Nasal cavity respiratory epithelium epithelial cell of viscerocranial mucosa (primary cell): ENCODE measurements around the gene TMEM175. TPM values are rescaled to one million over a fixed set of nuclear protein-coding genes. Genes with fewer than 3 reads are reported as not detected.

Source experiments
- total RNA-seq: library from RNA; depleted of rRNA; stranded (reverse); fragments of >200 nt; gene quantifications from 2 replicates; pipeline ENCODE4 v1.2.3, GENCODE V29; 2014

TMEM175 gene, protein sequence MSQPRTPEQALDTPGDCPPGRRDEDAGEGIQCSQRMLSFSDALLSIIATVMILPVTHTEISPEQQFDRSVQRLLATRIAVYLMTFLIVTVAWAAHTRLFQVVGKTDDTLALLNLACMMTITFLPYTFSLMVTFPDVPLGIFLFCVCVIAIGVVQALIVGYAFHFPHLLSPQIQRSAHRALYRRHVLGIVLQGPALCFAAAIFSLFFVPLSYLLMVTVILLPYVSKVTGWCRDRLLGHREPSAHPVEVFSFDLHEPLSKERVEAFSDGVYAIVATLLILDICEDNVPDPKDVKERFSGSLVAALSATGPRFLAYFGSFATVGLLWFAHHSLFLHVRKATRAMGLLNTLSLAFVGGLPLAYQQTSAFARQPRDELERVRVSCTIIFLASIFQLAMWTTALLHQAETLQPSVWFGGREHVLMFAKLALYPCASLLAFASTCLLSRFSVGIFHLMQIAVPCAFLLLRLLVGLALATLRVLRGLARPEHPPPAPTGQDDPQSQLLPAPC
- total RNA-seq = 6.5 and 14.5 TPM in 2 replicates

DNA sequence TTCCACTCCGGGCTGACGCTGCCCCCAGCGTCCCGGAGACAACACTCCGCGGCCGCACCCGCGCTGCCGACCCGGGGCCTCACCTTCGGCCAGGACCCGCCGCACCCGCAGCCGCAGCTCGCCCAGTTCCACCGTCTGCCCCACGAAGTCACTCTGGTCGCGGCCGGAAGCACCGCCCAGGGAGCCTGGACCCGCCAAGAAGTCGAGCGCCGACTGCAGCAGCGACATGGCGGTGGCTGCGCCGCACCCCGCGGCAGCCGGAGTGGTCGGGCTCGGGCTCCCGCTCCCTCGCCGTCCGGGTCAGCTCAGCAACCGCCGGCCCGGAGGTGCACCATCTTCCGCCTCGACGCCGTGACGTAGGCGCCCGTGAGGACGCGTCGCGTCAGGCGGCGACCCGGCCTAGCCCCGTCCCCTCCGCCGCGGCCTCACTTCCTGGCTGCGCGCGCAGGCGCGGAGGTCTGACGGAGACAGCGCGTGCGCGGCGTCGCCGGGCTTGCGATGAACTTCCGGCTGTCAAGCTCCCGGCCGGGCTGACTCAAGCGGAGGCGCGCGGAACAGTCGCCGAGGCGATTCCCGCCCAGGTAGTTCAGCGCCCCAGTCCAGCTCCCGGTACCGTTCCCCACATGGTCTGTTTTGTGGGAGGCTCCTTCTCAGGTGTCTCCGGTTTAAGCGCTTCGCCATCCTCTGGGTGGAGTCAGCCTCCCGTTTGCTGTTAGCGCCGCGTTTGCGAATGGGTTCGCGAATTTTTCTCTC lies at the start of gene TMEM175, which contains the start of gene GAK:
Gene TMEM175 (plus strand): TSS at position 501 of the 753 bp plus-strand sequence. CDS start 15,280 bp downstream, outside the sequence.
Gene GAK (minus strand): TSS at position 357 of the 753 bp plus-strand sequence. CDS start 129 bp downstream, at position 228.

DNA sequence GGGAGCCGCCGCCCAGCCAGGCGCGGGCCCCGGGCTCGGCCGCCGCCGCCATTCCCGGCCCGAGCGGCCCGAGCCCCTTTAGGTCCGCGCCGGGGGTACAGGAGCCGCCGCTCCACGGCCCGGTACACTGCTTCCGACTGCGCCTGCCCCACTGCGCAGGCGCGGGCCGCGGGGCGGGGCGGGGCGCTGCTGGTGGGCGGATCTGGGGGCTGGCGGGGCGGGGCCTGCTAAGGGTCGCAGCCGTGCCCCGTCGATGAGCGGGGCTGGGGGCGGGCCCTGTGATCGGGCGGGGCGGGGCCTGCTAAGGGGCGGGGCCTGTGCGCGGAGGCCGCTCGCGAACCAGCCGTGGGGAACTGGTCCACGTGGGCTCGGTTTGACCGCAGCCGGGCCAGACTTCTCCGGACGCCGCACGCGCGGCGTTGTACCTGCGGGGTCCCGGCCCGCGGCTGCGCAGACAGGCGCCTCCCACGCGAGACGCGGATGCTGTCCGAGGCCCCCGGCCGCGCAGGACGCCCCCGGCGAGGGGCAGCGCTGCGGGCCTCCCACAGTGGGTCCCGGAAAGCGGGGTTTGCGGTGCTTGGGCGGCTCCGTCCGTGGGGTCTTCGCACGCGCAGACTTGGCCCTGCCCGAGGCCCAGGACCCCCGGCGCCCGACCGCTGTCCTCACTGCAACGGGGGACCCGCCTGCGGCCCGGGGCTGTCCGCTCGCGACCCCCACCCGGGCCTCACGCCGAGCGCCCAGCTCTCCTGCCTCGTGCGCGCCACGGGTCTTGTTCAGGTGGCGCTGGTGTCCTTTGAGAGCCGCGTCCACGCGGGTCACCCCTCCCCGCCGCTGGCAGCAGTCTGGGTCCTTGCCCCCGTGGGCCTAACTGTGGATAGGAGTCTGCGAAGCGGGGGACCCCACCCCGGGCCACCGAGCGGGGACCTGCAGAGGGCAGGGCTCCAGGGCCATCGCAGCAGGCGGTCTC lies 41.5 kb downstream of the TMEM175 start, which contains the start of gene DGKQ:
Gene DGKQ (minus strand): TSS at position 139 of the 967 bp plus-strand sequence. CDS start 87 bp downstream, at position 52.

DNA sequence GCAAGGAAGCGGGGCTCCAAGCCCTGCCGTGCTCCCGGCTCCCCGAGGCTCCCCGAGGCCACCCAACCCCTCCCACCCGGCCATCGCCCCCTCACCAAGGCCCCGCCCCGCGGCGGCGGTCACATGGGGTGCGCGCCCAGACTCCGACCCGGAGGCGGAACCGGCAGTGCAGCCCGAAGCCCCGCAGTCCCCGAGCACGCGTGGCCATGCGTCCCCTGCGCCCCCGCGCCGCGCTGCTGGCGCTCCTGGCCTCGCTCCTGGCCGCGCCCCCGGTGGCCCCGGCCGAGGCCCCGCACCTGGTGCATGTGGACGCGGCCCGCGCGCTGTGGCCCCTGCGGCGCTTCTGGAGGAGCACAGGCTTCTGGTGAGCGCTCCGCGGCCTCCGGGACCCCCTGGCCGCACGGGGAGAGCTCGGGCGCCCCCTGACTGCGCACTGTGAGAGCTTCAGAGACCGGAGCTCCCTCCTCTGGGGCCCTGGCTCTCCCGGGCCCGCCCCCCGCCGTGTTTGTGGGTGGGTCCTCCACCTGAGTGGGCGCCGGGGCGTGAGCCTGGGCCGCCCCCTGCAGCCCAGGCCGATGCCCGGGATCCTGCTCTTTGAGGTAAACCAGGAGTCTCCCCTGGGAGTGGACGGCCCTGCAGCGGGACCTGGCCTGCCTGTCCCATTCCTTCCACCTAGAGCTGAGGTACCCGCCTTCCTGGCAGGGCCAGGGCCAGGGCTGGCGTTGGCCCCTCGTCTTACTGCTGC lies 54.8 kb downstream of the TMEM175 start, which contains the start of gene IDUA:
Gene IDUA (plus strand): TSS at position 166 of the 745 bp plus-strand sequence. CDS start 41 bp downstream, at position 207.

DNA sequence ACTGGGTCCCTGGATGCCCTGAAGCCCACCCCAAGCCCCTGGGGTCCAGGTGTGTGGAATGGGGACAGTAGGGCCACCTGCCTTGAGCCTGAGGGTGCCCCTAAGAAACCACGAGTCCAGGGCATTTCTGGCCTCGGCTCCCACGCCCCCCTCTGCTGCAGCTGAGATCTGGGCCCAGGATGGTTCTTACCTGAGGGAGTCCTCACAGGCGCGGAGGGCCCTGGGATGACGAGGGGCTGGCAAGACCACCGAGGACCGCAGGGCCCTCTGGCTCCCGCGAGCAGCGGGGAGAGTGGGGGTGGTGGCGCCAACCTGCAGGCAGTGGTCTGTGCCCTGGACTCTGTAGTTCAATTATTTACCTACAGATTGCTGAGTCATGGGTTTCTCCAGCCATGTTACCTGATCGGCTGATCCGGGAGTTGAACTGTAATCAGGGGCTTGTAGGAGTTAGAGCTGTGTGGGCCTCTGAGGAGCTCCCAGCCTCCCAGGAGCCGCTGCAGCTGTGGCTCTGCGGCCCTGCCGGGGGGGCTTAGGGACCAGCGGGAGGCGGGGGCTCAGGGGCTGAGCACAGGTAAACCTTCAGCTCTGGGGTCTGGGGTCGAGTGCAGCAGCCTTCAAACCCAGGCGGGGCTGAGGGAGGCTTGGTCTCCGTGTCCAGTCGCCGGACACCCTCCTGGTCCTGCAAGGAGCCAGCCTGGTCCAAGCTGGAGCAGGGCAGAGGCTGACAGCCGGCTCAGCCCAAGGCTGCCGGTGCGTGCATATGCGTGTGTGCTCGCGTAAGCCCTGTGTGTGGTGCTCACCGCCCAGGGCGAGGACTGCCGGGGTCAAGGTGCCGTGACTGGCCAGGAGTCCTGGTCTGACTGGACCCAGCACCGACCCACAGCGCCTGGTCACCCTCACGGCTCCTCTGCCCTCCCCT lies 61.1 kb downstream of the TMEM175 start, which contains the start of gene SLC26A1:
Gene SLC26A1 (minus strand): TSS at position 294 of the 919 bp plus-strand sequence. CDS start 1,701 bp downstream, outside the sequence.

Other genes starting within 250 kb of the TMEM175 start
- gene SLC49A3, start 243.3 kb upstream of the TMEM175 start, total RNA-seq = 0.34 and 1.4 TPM in 2 replicates
- 27.7 and 71.0 TPM in 2 replicates for gene PCGF3, start 226.6 kb upstream of the TMEM175 start, total RNA-seq
- gene CPLX1, start 106.3 kb upstream of the TMEM175 start, total RNA-seq = 0.21 TPM in 1 of 2 replicates, not detected in the other
- 67.0 and 91.8 TPM in 2 replicates for gene GAK, start 144 bp upstream of the TMEM175 start, total RNA-seq
- 19.1 and 37.9 TPM in 2 replicates for gene DGKQ, start 41.1 kb downstream of the TMEM175 start, total RNA-seq
- gene IDUA, start 54.6 kb downstream of the TMEM175 start, total RNA-seq = 2.4 and 26.3 TPM in 2 replicates
- gene SLC26A1, start 60.9 kb downstream of the TMEM175 start, total RNA-seq = under 0.01 and 0.07 TPM in 2 replicates
- gene FGFRL1, start 79.2 kb downstream of the TMEM175 start, total RNA-seq = 15.0 and 25.3 TPM in 2 replicates
- gene RNF212, start 181.1 kb downstream of the TMEM175 start, total RNA-seq = 0.68 and 0.71 TPM in 2 replicates
- 3.1 and 16.9 TPM in 2 replicates for gene SPON2, start 240.1 kb downstream of the TMEM175 start, total RNA-seq